PC-3 (cell line): ENCODE data around the gene MAGT1.

Source experiments
- CTCF ChIP-seq: fragments of 300-600 bp; sonication (generic); conservative IDR thresholded peaks from 2 replicates; pipeline ENCODE4 v1.5.1; 2017; ENCODE audit warnings: antibody characterized with exemption, low read depth, mild to moderate bottlenecking, low read length
- EZH2 ChIP-seq: fragments of 300-600 bp; sonication (generic); IDR thresholded peaks from one replicate; pipeline ENCODE4 v1.6.1; 2017; ENCODE audit warnings: antibody characterized with exemption, mild to moderate bottlenecking, low read length; ENCODE audit not compliant: unreplicated experiment

GRCh38 chrX:77892887-77893286 is 2.3 kb downstream of the MAGT1 start:
- no peak for TF ChIP-seq CTCF
- no peak for TF ChIP-seq EZH2
